Skin of body (tissue), 2 donors: ENCODE data around the gene ASAP2. TPM values are rescaled to one million over a fixed set of nuclear protein-coding genes. Genes with fewer than 3 reads are reported as not detected.

Source experiments
- DNase-seq: peaks from one replicate; lab custom pipeline; 2025; lab: John Stamatoyannopoulos, UW
- total RNA-seq: library from RNA; depleted of rRNA; stranded (reverse); fragments of >200 nt; gene quantifications from one replicate; pipeline ENCODE4 v1.2.3, GENCODE V29; 2014

Gene ASAP2
- total RNA-seq, 1 donor from 2014 or later = 19.0 TPM

- no peak for DNase-seq
These were observed 110.9 kb downstream of the ASAP2 start for GRCh38 chr2:9317559-9317958.

- DNase-seq = no peak
These were observed 112.1 kb downstream of the ASAP2 start for GRCh38 chr2:9318461-9319337.

- DNase-seq = no peak
These were observed 112.7 kb downstream of the ASAP2 start for GRCh38 chr2:9319338-9319715.

DNA sequence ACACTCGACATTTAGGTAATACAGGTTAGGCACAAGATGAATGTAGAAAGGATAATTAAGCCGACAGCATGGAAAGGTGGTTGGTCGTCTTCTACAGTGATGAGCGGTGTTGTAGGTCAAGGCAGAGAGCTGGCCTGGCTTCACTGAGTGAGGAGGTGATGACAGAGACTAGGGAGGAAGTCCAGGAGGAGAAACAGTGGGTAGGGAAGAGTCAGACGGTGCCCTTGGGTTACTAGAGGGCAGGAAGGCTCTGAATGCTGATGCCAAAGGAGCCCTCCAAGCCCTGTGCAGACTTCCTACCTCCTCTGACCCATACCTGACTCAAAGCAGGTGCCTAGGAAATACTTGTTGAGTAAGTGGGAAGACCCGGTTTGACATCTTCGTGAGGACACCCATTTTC, 116.0 kb downstream of the ASAP2 start:
- DNase-seq = no peak

DNA sequence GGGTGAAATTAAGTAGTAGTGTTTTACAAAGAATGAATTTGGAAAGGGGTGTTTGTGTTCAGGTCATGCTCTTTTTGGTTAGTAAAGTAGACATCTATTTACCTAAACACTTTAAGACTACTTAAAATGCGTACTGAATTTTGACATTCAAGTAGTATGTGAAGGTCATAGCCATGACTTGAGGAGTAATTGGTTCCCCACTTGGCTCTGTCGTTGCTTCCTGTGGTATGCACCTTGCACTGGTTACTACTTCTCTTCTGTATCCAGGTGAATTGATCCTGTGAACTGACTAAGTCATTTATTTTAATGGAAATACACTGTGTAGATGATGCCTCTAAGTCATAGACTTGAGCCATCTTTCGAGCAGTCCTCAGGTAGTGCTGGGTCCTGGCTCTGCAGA, 118.8 kb downstream of the ASAP2 start:
- DNase-seq = no peak

DNA sequence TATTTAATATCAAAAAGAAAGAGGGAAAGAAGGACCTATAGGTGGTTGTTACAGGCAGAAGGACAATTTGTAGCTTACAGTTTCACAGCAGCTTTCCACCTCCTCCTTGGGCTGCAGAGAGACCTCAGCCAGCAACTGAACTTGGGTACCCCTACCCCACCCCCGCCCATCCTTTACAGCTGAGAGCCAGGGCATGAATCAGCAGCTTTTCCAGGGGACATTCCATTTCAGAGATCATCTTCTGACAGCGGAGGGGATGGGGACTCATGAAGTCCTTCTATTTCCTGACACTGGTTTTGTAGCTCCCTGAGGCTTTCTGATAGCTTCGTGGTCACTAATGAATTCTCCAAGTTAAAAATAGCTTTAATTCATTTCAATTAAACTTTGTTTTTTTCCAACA, 120.4 kb downstream of the ASAP2 start:
- DNase-seq = no peak

GRCh38 chr2:9327873-9328352, 121.3 kb downstream of the ASAP2 start:
- no peak for DNase-seq

DNA sequence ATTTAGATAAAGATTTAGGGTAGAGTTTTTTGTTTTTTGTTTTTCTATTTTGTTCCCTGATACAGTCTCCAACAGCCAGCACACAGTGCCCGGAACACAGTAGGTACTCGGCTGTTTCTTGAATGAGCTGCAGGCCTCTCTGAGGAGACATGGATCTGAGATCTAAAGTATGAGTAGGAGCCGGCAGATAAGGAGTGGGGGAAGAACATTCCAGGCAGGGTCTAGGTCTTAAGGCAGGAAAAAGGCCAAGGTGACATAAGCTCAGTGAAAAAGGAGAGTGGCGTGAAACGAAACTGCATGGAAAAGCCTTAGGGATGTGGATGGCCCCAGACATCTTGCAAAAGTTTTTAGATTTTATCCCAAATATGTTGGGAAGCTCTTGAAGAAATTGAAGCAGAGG, 122.3 kb downstream of the ASAP2 start:
- no peak for DNase-seq

DNA sequence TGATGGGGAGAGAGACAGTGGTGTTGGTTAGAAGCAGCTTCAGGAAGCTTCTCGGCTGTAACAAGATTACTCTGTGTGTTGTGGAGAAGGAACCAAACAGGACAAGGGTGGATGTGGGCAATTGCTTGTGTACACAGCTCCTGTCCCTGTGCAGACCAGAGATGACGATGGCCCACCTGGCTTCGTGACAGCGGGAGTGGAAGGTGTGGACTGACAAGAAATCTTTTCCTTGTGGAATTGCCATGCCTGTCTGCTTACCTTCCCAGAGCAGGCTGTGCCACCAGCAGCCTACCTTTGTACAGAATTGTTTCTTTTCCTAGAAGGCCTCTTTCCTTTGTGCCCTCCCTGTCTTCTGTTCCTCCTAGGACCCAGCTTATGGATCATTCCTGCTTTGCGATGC, 122.9 kb downstream of the ASAP2 start:
- DNase-seq = no peak

- no peak for DNase-seq
These were observed 124.1 kb downstream of the ASAP2 start for GRCh38 chr2:9330612-9331270.

DNA sequence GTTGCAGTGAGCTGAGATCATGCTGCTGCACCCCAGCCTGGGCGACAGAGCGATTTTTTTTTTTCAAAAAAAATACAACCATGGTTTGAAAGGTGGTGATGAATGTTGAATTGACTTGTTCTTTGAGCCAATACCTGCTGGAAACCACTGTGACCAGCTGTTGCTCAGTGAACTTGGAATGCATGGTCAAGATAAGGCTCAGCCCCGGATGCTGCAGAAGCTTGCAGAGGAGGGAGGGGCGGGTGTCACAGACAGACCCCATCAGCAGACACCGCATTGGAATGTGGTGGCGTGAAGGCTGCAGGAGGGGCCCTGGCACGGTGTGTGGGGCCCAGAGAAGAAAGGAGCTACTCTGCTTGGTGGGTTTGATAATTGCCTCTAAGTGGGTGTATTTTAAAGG, 125.1 kb downstream of the ASAP2 start:
- no peak for DNase-seq

- DNase-seq = no peak
These were observed 125.7 kb downstream of the ASAP2 start for GRCh38 chr2:9332136-9332852.

DNA sequence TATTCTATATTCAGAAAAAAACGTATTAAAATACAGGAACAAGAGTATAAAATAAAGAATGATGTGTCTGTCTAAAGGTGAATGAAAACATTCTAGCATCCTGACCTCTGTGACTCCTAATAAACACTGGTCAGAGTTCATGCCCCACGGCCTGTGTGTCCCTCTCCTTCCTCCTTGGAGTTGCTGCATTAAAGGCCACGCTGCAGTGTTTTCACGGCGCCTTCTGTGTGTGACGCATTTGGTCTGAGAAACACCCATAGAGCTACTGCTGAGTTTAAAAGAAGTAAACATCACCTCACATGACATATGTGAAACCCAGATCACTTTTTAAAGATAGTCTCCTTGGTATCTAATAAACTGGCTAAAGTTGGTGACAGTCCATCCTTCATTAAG, 126.2 kb downstream of the ASAP2 start:
- DNase-seq = no peak

DNA sequence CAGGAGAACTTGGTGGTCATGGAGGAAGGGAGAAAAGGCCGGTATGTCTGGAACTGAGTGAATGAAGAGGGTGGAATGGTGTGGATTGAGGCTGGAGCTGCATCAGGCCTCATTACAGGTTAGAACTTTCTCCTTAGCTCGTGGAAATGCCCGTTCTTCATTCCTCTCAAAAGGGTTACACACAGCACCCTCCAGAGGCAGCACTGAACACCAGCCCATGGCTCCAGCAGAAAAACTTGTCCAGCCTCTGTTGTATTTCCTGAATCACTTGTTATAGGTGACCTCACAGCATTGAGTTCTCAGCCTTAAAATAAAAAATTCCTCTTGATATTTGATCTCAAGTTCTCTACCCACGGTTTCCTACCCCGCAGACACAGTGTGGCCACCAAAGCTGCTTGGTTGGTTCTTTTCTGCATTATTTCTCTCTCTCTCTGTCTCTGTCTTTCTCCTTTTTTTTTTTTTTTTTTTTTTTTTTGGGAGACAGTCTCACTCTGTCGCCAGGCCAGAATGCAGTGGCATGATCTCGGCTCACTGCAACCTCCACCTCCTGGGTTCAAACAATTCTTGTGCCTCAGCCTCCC, 127.1 kb downstream of the ASAP2 start:
- DNase-seq = peak; percentile 51

- no peak for DNase-seq
These were observed 128.1 kb downstream of the ASAP2 start for GRCh38 chr2:9334761-9335160.

DNA sequence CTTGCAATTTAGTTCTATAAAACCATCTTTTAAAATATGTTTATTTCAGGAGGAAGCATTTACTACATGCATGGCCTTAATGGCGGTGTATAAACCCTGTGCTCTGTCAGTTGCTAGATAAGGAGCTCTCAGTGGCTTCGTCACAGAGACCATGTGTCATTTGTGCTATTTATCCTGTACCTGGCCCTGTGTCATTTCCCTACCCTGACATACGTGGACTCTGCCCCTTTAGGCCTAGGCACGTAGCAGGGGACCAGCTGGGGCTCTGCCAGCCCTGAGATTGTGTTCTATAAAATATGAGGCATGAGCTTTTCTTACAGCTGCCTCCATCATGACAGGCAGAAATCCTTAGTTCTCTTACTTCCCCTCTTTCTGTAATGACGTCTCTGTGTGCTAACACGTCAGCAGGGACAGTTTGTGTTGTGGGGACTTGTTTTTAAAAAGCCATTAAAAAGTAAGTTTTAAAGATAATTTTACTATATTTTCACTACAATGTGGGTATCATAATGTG, 128.8 kb downstream of the ASAP2 start:
- no peak for DNase-seq

GRCh38 chr2:9336241-9336575, 129.6 kb downstream of the ASAP2 start:
- DNase-seq = no peak

DNA sequence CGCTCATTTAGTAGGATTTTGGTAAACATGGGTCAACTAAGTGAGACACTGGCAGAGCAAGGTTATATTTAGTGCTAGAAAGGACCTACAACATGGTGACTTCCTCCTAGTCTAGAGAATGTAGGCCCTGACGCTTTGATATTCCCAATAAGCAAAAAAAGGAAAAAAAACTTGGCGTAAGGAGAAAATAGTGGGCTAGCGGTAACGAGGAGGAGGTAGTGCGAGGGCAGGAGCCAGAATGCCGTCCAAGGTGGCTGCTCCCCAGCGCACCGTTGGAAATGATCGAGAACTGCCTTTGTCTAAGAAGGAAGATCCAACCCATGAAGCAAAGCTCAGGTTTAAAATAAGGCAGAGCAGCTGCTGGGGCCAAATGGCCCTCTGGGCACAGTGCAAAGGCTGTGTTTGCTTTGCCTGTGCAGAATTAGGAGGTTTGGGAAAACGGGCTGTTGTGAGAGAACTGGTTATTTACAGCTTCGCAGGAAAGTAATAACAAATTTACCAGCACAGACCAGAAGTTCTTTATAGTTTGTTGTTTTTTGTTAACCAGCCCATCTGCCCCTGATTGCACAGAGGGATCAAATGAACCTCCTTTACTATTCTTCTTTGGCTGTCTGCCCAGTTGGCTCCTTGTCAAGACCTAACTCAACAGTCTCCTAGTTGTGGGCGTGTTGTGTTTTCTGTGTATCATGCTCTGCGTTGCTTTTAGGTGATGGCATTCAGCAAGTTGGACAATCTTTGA, 130.1 kb downstream of the ASAP2 start:
- DNase-seq = peak; percentile 79

- DNase-seq = no peak
These were observed 131.3 kb downstream of the ASAP2 start for GRCh38 chr2:9337901-9338300.

DNA sequence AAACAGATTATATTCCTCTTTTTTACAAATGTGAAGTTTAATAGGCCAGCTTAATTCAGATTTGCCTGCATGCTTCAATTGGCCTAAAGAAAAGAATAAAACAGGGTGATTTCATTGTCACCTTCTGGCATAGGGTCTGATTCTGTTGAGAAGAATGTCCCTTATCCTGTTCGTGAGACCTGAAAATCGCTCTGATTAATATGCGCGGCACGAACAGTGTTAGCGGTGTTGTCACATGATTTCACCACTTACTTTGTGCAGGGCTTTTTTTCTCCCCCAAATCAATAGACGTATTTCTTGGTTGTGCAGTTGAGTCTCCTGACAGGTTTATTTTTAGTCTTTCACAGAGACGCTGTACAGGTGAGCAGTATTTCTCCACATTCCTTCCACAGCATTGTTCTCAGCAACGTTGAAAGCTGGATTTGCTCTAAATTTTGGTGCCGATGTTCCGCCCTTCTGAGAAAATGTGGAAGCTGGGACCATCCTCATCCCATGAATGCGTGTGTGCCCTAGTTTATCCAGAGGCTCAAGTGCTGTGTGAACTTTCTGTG, 134.8 kb downstream of the ASAP2 start:
- DNase-seq = no peak

DNA sequence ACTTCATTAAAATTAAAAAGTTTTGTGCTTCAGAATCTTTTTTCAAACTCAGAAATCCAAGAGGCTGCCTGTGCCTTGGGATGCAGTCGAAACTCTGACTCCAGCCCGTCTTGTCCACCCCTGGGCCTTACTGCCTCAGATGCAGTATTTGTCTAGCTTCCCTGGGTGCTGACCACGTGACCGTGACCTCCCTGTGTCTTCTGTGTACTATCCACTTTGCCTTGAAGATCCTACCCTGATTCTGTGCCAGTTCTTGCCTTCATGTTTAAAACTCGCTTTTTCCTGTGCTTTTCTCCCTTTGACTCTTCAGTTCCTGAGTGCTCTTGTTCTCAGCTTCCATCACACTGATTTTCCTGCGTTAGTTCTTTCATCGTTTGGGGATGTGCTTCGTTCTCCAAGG, 136.0 kb downstream of the ASAP2 start:
- DNase-seq = no peak
